Neural cell (in vitro differentiated cells): ENCODE data around the gene GFPT2. TPM values are rescaled to one million over a fixed set of nuclear protein-coding genes. Genes with fewer than 3 reads are reported as not detected.

Experiments used
- H2AFZ ChIP-seq: fragments of 200-600, 300-800 bp; sonication (generic), shearing (Covaris generic); 2 replicates; pipeline ENCODE4 v1.6.0; 2014; ENCODE audit warnings: low read depth, mild to moderate bottlenecking, antibody characterized with exemption, low read length, moderate library complexity
- H3F3A ChIP-seq: fragments of 200-600 bp; shearing (Covaris generic); 2 replicates; pipeline ENCODE4 v1.6.1; 2016; ENCODE audit warnings: mild to moderate bottlenecking, moderate library complexity, mixed read lengths, antibody characterized with exemption, low read length; ENCODE audit not compliant: insufficient read depth, poor library complexity, severe bottlenecking
- H3K27ac ChIP-seq: fragments of 200-600, 300-800 bp; sonication (generic), shearing (Covaris generic); 2 replicates; pipeline ENCODE4 v1.5.1; 2014; ENCODE audit warnings: mild to moderate bottlenecking, low read length, moderate library complexity
- H3K27me3 ChIP-seq: fragments of 300-800, 200-600 bp; sonication (generic), shearing (Covaris generic); 2 replicates; pipeline ENCODE4 v1.6.0; 2014; ENCODE audit warnings: mild to moderate bottlenecking, low read depth, low read length, moderate library complexity; ENCODE audit not compliant: insufficient read depth
- H3K36me3 ChIP-seq: fragments of 300-800, 200-600 bp; sonication (generic), shearing (Covaris generic); 2 replicates; pipeline ENCODE4 v1.5.1; 2014; ENCODE audit warnings: mild to moderate bottlenecking, antibody characterized with exemption, low read length, moderate library complexity; ENCODE audit not compliant: insufficient read depth
- H3K4me2 ChIP-seq: fragments of 300-800, 200-600 bp; sonication (generic), shearing (Covaris generic); 2 replicates; pipeline ENCODE4 v1.6.0; 2014; ENCODE audit warnings: mild to moderate bottlenecking, low read length
- H3K4me3 ChIP-seq: fragments of 300-800, 200-600 bp; sonication (generic), shearing (Covaris generic); 2 replicates; pipeline ENCODE4 v1.5.1; 2014; ENCODE audit warnings: mild to moderate bottlenecking, low read length, moderate library complexity
- H3K79me2 ChIP-seq: fragments of 200-600 bp; shearing (Covaris generic); replicated peaks from 2 replicates; pipeline ENCODE4 v1.6.0; 2014; ENCODE audit warnings: mild to moderate bottlenecking, low read length, moderate library complexity; ENCODE audit not compliant: insufficient read depth
- H3K9ac ChIP-seq: fragments of 300-800, 200-600 bp; sonication (generic), shearing (Covaris generic); 2 replicates; pipeline ENCODE4 v1.6.1; 2016; ENCODE audit warnings: mild to moderate bottlenecking, low read length, mixed read lengths
- H3K9me2 ChIP-seq: fragments of 200-600 bp; shearing (Covaris generic); 2 replicates; pipeline ENCODE4 v1.6.1; 2016; ENCODE audit warnings: mild to moderate bottlenecking, low read length, mixed read lengths; ENCODE audit not compliant: insufficient read depth
- H3K9me3 ChIP-seq: fragments of 200-600, 300-800 bp; sonication (generic), shearing (Covaris generic); 2 replicates; pipeline ENCODE4 v1.6.1; 2016; ENCODE audit warnings: mild to moderate bottlenecking, mixed run types, low read length, moderate library complexity, mixed read lengths
- H4K20me1 ChIP-seq: fragments of 200-600 bp; shearing (Covaris generic); 2 replicates; pipeline ENCODE4 v1.6.1; 2016; ENCODE audit warnings: mild to moderate bottlenecking, mixed run types; ENCODE audit not compliant: insufficient read depth
- CTCF ChIP-seq: fragments of 450-650 bp; IDR thresholded peaks from 2 replicates; pipeline ENCODE4 v1.5.1; 2014; ENCODE audit warnings: antibody characterized with exemption, mild to moderate bottlenecking, moderate library complexity; ENCODE audit not compliant: poor library complexity, severe bottlenecking
- EP300 ChIP-seq: fragments of 450-650 bp; conservative IDR thresholded peaks from 2 replicates; pipeline ENCODE4 v1.6.1; 2014; ENCODE audit warnings: antibody characterized with exemption, mild to moderate bottlenecking, moderate library complexity; ENCODE audit not compliant: poor library complexity, severe bottlenecking
- EZH2 ChIP-seq: fragments of 200-600, 300-800 bp; shearing (Covaris generic), sonication (generic); IDR thresholded peaks from 2 replicates; pipeline ENCODE4 v1.6.1; 2014; ENCODE audit warnings: antibody characterized with exemption, low read length, borderline replicate concordance, mild to moderate bottlenecking; ENCODE audit not compliant: insufficient read depth, poor library complexity, severe bottlenecking
- MXI1 ChIP-seq: fragments of 450-650 bp; conservative IDR thresholded peaks from 2 replicates; pipeline ENCODE4 v1.6.1; 2014; ENCODE audit warnings: antibody characterized with exemption, mild to moderate bottlenecking; ENCODE audit not compliant: poor library complexity, severe bottlenecking
- POLR2AphosphoS5 ChIP-seq: IDR thresholded peaks from 2 replicates; pipeline ENCODE4 v1.6.1; 2012
- RAD21 ChIP-seq: fragments of 450-650 bp; conservative IDR thresholded peaks from 2 replicates; pipeline ENCODE4 v1.6.1; 2014; ENCODE audit warnings: antibody characterized with exemption, mild to moderate bottlenecking, moderate library complexity
- REST ChIP-seq: IDR thresholded peaks from 2 replicates; pipeline ENCODE4 v1.6.1; 2012; ENCODE audit warnings: borderline replicate concordance
- SMC3 ChIP-seq: fragments of 450-650 bp; conservative IDR thresholded peaks from 2 replicates; pipeline ENCODE4 v1.6.1; 2014; ENCODE audit warnings: antibody characterized with exemption, mild to moderate bottlenecking, moderate library complexity; ENCODE audit not compliant: poor library complexity
- TAF1 ChIP-seq: IDR thresholded peaks from 2 replicates; pipeline ENCODE4 v1.6.1; 2012; ENCODE audit warnings: low read depth
- polyA plus RNA-seq: library from polyadenylated mRNA; depleted of rRNA; stranded (reverse); fragments of >200 nt; gene quantifications from 2 replicates; pipeline ENCODE4 v1.2.3, GENCODE V29; 2014

Gene GFPT2
- polyA plus RNA-seq, 1 donor from 2014 or later = 9.2 TPM

GRCh38 chr5:180271221-180271620 lies 81.9 kb downstream of the GFPT2 start:
- TF ChIP-seq RAD21 = no peak
- no peak for TF ChIP-seq CTCF
- TF ChIP-seq REST = no peak
- TF ChIP-seq EP300 = no peak
- TF ChIP-seq EZH2 = no peak
- TF ChIP-seq SMC3 = no peak
- TF ChIP-seq MXI1 = no peak
- no peak for TF ChIP-seq TAF1
- no peak for TF ChIP-seq POLR2AphosphoS5
- H3K9me2 ChIP-seq = no peaks in the 10 kb centered on the region
- H3K36me3 ChIP-seq = peaks cover 6% of the 10 kb centered on the region
- H3K4me3 ChIP-seq = no peak overlapping the region
- no peaks in the 10 kb centered on the region for H3K27me3 ChIP-seq
- H4K20me1 ChIP-seq = no peaks in the 10 kb centered on the region
- H3K9ac ChIP-seq = no peak overlapping the region
- no peak overlapping the region for H2AFZ ChIP-seq
- peaks cover 4% of the 10 kb centered on the region for H3K9me3 ChIP-seq
- H3F3A ChIP-seq = no peaks in the 10 kb centered on the region
- H3K27ac ChIP-seq = no peak overlapping the region
- no peaks in the 10 kb centered on the region for H3K79me2 ChIP-seq
- H3K4me2 ChIP-seq = no peak overlapping the region

GRCh38 chr5:180259260-180259611 lies 93.9 kb downstream of the GFPT2 start:
- TF ChIP-seq MXI1 (no peak), CTCF (no peak), EP300 (no peak), EZH2 (no peak), TAF1 (no peak), REST (no peak), POLR2AphosphoS5 (no peak), RAD21 (no peak), SMC3 (no peak)
- Histone ChIP-seq H3K79me2 (no peaks in the 10 kb centered on the region), H3K4me2 (no peak overlapping the region), H3K9me2 (no peaks in the 10 kb centered on the region), H3F3A (no peaks in the 10 kb centered on the region), H3K4me3 (no peak overlapping the region), H4K20me1 (no peaks in the 10 kb centered on the region), H2AFZ (no peak overlapping the region), H3K27me3 (no peaks in the 10 kb centered on the region), H3K27ac (no peak overlapping the region), H3K9ac (no peak overlapping the region), H3K36me3 (peaks cover 58% of the 10 kb centered on the region), H3K9me3 (peaks cover 57% of the 10 kb centered on the region)
